GM18907 (cell line): ENCODE data around the gene DYNC1I1.

Experiments used
- ATAC-seq: cut with Tn5 transposase; IDR thresholded peaks from one replicate; pipeline ENCODE4 v1.9.1; 2021; ENCODE audit warnings: mild to moderate bottlenecking, moderate library complexity; ENCODE audit not compliant: unreplicated experiment

DYNC1I1 gene

DNA sequence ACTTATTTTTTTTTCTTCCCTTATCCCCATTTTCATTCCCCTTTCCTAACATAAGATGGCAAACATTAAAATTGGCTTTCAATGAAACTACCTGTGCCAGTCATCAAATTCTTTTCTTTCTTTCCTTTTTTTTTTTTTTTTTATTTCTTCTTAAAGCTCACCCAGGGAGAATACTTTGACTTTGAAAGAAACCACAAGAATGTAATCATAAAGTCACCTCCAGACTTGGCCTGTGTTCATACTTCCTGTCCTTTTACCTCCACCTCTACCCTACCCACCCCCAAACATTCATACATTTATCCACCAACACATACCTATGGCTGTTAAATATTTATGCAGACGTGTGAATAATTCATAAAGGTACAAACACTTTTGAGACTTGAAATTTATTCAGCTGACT is 295.0 kb downstream of the DYNC1I1 start:
- no peak for ATAC-seq

DNA sequence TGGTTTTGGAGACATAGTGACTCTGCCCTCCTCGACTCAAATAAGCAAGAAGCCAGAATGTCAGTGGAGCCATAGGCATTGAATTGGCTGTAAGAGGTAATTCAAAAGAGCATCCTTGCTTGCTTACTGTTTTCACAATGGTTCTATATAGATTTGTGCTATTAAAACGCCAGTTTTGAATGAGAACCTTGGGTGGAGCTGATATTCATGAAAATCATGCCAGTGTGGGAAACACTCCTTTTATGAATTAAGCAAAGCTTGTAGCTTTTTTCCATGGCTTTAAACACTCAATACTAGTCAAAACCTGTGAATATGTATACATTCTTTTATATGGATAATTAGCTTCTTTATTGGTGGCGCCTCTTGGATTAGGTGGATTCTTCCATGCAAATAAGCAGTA is 297.0 kb downstream of the DYNC1I1 start:
- ATAC-seq = no peak

- ATAC-seq = no peak
These were observed 302.5 kb downstream of the DYNC1I1 start for GRCh38 chr7:96074871-96075270.

- peak; percentile 92 for ATAC-seq
These were observed 303.4 kb downstream of the DYNC1I1 start for GRCh38 chr7:96075510-96076349.

DNA sequence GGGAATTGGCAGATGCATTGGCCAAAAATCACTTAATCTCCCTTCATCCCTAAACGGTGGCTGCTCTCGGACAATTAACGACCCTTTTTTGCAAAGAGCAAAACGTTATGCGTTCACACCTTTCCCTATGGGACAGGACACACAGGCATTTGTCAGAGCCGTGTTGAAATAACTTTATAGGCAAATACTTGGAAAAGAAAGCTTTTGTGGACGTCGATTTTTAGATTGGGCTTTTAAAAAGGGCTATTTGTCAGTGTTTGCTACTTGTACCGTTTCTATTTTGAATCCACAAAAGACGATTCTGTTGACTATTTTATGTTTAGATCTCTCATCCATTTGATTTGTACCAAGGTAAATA is 304.0 kb downstream of the DYNC1I1 start:
- no peak for ATAC-seq

DNA sequence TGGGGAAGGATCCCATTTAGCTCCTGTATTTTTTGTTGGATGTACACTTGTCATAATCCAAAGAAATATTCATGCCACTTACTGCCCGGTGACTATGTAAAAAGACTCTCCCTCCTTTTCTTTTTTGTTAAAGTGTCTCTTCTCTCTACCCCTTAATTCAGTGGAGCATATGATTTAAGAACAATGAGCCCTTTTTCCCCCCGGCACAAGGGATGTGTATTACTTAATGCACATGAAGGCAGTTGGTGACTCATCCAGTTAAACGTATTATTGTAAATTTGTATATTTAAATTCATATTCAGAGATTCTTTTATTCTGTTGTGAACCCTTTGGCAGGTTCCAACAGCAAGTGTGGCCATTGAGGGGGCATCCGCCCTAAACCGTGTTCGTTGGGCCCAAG is 307.7 kb downstream of the DYNC1I1 start:
- no peak for ATAC-seq

DNA sequence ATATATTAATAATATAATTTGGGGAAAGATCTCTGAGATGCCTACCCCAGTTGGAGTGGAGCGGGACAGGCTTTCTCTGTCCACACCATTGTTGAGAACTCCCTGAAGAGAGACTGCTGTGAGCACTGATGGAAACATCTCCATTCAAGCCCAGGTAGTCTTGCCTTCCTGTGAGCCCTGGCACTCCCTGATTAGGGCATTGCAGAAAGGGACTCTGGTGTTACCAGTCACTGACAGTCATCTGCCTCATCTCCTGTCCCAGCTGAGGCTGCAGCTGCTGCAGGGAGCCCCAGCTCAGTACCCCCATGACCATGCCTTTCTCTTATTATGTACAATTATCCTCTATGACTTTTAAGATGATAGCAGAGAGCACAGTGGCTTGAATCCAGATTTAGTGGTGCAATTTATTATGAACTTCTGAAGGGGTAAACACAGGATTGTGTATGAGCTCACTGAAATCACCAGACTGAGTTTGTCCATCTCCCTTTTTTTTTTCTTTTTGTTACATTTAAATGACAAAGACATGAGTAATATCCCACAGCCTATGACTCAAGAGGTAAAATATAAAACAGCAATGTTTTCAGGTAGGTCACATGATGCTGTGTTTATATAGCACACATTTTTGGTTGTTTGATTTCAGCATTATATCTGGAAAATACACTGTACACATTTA is 312.7 kb downstream of the DYNC1I1 start:
- ATAC-seq = no peak

DNA sequence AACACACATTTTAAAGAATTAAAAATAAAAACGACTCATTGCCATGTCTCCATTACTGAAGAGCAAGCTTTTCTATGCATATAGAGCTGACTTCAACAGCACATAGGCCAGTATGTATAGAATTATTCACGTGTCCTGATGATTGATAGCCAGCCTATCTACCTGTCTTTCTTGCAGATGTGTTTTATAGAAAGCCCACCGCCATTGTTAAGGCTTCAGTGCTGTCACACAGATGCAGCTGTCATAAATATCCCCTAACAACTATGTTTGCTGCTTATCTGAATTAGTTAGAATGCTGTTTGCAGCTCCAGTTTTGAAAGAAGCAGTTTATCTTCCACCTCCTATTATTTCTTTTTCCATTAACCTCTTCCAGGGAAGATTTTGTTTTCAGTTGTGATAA is 313.6 kb downstream of the DYNC1I1 start:
- no peak for ATAC-seq

DNA sequence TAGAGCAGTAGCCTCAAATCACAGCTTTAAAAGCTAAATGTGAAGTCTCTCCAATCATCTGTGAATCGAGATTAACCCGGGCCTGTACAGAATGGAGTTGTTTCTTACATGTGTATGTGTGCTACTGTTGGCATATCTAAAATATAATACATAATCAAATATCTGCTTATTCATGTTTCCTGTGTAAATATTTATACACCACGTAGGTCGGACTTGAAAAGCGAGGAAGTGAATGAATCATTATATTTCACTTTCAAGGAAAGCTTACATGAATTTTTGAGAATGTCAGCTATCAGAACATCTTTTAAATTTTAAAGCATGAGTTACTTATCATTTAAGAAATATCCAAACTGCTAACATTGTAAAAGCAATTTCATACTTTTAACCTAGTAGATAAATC is 316.2 kb downstream of the DYNC1I1 start:
- no peak for ATAC-seq

DNA sequence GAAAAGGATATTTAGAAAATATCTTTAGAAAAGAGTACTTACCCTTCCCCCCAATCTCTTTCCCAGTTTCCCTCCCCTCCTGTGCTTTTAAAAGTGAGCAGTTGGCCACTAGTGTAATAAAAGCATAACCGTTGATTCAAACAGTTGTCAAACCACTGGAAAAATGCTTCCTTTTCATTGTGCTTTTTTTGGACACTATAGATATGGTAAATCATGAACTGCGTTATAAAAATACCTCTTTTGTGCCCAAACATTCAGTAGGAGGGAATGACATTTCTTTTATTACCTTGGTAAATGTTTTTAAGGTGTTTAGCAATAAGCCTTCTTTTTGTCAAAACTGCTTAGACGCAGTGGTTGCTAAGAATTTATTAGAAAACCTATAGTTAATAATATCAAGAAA is 317.2 kb downstream of the DYNC1I1 start:
- no peak for ATAC-seq

GRCh38 chr7:96090756-96091155 is 318.4 kb downstream of the DYNC1I1 start:
- no peak for ATAC-seq

DNA sequence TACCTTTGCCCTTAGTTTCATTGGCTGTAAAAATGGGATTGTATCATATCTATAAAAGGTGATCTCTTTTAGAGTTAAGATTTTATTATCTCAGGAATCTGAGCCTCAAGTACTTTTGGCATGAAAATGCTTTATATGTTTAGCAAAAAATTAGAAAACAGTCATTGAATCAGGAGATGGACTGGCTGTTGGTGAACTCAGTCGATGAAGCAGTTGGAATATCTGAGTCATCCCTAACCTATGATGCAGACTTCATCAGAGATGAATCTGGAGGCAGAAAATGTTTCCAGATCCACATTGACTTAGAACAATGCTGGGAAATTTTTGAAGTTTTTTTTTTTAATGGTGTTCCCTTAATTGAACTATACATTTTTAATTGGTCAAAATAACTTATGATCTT is 321.1 kb downstream of the DYNC1I1 start:
- ATAC-seq = no peak

- no peak for ATAC-seq
These were observed 325.5 kb downstream of the DYNC1I1 start for GRCh38 chr7:96097835-96098234.

DNA sequence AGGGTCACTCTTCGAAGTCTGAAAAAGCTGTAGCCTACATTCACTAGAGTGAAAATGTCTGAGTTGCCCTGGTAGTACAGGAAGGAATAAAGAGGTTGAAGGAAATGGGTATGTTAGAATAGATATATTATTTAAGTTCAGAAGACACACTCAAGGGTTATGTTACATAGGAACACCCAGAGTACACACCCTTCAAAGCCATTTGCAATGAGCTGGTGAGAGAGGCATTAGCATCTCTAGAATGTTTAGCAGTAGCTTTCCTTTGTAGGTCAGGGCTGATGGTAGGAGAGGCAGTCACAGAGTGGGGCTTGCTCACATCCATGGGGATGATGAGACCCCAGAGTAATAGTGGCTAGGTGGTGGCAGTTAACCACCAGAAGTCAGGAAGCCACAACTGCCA is 328.4 kb downstream of the DYNC1I1 start:
- no peak for ATAC-seq

DNA sequence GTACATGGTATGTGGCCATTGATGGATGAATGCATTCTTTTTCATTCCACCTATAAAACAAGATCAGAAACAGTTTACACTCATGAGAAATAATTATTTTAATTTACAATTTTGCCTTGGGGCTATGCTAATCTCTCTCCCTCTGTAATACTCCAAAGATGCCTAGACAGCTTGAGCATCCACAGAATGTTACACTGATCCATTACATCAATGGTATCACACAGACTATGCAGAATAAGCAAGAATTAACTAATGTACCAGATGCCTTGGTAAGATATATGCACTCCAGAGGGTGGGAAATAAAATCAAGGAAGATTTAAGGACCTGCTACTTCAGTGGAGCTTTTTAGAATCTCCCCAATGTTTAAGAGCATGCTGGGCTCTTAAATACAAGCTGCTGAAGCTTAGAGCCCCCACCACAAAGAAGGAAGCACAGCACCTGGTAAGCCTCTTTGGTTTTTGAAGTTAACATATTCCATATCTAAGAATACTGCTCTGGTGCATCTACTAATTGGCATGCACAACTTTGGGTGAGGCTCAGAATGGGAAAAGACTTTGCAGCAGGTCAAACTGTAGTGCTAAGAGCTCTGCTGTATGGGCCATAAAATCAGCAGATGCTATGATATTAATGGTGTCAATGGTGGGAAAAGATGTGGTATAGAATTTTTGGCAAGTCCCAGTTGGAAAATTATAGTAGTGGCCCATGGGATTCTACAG is 329.9 kb downstream of the DYNC1I1 start:
- no peak for ATAC-seq

- no peak for ATAC-seq
These were observed 332.6 kb downstream of the DYNC1I1 start for GRCh38 chr7:96104984-96105383.

GRCh38 chr7:96111405-96111804 is 339.1 kb downstream of the DYNC1I1 start:
- ATAC-seq = no peak

- no peak for ATAC-seq
These were observed 341.8 kb downstream of the DYNC1I1 start for GRCh38 chr7:96114190-96114589.

DNA sequence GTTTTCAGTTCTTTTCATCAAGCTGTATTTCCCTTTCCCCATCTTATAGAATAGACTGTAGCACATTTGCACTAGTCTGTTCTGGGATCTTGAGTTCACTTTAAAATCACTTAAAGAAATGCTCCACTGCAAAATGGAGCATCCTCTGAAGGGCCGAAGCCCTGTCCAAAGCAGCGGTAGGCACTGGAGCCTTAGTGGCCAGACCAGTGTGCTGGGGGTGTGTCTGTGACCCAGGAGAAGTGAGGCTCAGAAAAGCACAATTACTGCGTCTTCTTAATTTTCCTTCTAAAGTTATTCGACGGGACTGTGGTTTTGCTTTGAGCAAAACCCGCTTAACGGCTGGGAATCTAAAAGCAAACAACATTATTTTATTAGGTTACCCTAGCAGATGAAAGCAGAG is 343.8 kb downstream of the DYNC1I1 start:
- no peak for ATAC-seq

DNA sequence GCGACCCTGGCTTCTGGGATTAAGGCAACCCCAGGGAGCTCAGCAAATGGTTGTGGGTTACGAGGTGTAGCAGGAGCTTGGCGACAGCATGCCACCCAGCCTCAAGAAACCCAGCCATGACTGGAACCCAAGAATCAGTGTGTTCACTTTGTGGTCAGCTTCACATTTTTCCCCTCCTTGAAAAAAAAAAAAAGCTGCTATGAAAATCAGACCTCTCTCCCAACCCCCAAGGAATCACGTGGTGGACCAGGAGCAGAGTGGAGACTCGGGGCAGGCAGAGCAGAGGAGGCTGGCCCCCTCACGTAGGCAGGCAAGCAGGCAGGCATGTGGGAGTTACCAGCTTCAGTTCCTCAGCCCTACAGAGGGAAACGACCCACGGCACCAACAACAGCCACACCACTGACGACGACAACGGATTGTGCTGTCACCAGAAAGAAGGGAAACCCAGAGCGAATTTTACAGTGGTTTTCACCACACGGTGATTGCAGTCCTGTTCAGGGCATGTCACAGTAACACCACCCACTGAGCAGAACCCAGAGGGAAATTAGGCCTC is 346.2 kb downstream of the DYNC1I1 start:
- ATAC-seq = no peak

DNA sequence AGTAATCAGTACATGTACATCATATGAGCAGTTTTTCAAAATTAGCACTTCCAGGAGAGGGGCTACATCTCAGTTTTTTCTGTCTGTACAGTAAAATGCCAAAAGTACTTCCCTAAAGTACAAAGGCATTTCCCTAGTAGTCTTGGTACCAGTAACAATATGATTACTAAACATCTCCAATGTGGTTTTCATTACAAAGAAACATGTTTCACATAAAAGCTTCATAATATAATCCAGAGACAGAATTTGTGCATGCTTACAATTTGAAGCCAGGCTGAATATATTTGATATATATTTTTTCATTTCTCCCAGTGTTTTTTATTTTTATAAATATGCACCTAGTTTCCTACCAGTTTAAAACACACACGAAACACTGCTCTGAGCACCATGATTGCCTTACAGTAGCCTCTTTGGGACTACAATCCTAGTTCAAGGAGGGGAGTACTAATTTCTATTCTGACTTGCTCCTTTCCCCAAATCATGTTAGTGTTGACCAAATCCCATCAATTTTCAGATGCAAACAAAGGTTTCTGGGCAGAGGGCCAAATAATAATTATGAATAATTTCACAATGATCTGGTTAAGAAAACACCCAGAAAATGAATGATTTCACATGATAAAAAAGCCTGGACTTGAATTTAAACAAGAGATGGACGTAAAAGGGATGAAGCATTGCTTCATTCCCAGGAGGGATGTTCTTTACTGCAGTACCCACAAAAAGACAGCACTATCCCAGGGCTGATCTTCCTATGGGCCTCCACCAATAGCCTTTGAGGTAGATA is 348.3 kb downstream of the DYNC1I1 start:
- ATAC-seq = no peak
